ENCODE measurements around the gene KRTAP10-11.

The KRTAP10-11 gene

GRCh38 chr21:44695641-44696040, 49.4 kb downstream of the KRTAP10-11 start:
- no peak for DNase-seq (ENCODE audit: low spot score)

GRCh38 chr21:44696572-44696971, 50.4 kb downstream of the KRTAP10-11 start:
- DNase-seq (ENCODE audit: low spot score): no peak

Measured in COLO829 (cell line).